ENCODE measurements around the gene SUPT20HL2.
"Not testable (repeated sequence)": the region's sequence is repeated elsewhere in the genome, so short reads cannot be mapped to it uniquely, and the experiment has no call there.

SUPT20HL2 gene

GRCh38 chrX:24311507-24312248 is 2.2 kb downstream of the SUPT20HL2 start:
- in situ Hi-C loops (cut with HindIII; ENCODE audit: low pct_ligation_motif_present, low pct_unique_long_range_greater_than_20kb, low sequenced_read_pairs), result not testable (repeated sequence)

DNA sequence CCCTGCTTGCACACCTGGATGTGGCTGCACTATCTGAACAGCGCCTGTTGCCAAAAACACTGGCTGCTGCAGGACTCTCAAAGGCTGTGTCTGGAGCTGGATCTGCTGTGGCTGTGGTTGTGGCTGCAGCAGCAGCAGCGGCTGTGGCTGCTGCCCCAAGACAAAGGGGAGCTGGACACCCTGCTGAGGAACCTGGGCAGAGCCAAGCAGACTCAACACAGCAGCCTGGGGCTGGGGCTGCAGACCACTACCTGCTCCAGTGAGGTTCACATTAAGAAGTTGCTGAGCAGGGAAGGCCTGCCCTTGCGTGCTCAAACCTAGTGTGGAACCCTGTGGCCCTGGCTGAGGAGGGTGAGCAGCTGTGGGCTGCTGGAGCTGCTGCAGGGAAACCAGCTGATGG is 3.0 kb downstream of the SUPT20HL2 start:
- DNase-seq; in situ Hi-C loops (cut with HindIII; ENCODE audit: low pct_ligation_motif_present, low pct_unique_long_range_greater_than_20kb, low sequenced_read_pairs): not testable (repeated sequence)

More at GRCh38 chrX:24311507-24312248, 2.2 kb downstream of the SUPT20HL2 start:
- DNase-seq, result not testable (repeated sequence)

DNA sequence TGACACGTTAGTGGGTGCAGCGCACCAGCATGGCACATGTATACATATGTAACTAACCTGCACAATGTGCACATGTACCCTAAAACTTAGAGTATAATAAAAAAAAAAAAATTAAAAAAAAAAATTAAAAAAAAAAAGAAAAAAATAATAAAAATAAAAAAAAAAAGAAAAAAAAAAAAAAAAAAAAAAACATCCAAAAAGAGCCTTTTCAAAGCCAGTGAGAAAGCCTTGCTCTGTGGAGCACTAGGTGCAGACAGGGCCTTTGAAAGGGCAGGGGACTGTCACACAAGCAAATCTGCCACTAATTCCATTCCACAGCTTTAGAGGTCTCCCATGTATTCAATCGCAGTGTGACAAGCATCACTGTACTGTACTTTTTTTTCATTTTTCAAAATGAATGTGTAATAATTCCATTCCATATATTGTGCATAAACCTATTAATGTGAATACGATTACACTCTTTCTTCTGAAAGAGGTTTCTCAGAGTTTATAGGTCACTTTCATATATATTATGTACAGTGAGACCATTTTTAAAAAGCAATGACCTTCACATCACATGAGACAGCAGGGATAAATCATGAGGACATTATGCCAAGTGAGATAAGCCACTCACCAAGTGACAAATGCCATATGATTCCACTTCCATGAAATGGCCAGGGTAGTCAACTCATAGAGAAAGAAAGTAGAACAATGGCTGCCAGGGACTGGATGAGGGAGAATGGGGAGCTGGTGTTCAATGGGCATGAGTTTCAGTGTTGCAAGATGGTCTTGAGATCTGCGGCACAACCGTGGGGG is 4.1 kb downstream of the SUPT20HL2 start:
- DNase-seq; in situ Hi-C loops (cut with HindIII; ENCODE audit: low pct_ligation_motif_present, low pct_unique_long_range_greater_than_20kb, low sequenced_read_pairs): not testable (repeated sequence)

- DNase-seq; in situ Hi-C loops (cut with HindIII; ENCODE audit: low pct_ligation_motif_present, low pct_unique_long_range_greater_than_20kb, low sequenced_read_pairs): not testable (repeated sequence)
These were observed 5.1 kb downstream of the SUPT20HL2 start for GRCh38 chrX:24308803-24309202.

- DNase-seq, result no peak
- in situ Hi-C loops (cut with HindIII; ENCODE audit: low pct_ligation_motif_present, low pct_unique_long_range_greater_than_20kb, low sequenced_read_pairs), result no loop called here
These were observed 7.4 kb downstream of the SUPT20HL2 start for GRCh38 chrX:24306440-24306839.

- in situ Hi-C loops (cut with HindIII; ENCODE audit: low pct_ligation_motif_present, low pct_unique_long_range_greater_than_20kb, low sequenced_read_pairs), result no loop called here
- no peak for DNase-seq
These were observed 8.0 kb downstream of the SUPT20HL2 start for GRCh38 chrX:24305905-24306304.

DNA sequence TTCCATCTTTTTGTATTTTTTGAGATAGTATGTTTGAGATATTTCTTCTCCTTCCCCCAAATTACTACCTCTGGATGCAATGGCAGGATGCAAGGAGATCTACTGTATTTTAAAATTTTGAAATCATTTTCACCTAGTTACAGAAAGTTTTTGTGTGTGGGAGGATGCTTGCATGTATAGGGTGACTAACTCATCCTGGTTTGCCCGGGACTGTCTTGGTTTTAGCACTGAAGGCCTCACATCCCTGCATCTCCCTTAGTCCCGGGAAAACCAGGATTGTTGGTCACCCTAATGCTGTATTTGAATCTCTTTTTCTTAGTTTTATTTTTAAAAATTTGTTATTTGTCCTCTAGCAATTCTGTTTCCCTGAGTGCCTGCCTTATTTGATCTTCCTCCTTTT is 12.1 kb downstream of the SUPT20HL2 start:
- in situ Hi-C loops (cut with HindIII; ENCODE audit: low pct_ligation_motif_present, low pct_unique_long_range_greater_than_20kb, low sequenced_read_pairs), result no loop called here

DNA sequence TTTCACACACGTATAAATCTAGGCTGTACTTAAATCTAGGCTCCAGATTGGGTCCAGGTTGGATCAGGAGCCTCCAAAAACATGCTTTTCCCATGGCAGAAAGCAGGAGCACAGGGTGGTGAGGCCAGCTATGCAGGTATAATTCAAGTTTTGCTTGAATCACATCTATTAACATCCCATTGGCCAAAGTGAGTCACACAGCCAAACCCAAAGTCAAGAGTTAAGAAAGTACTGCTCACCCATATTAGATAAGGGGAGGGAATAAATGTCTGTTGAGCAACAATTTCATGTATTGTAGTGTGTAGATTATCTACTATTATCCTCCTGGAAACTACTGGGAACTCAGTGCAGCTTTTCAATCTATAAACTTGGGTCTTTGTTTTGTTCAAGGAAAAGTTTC is 12.8 kb downstream of the SUPT20HL2 start:
- in situ Hi-C loops (cut with HindIII; ENCODE audit: low pct_ligation_motif_present, low pct_unique_long_range_greater_than_20kb, low sequenced_read_pairs), result no loop called here
- DNase-seq, result no peak

More for the DNA sequence above, 12.1 kb downstream of the SUPT20HL2 start:
- DNase-seq, result no peak

GRCh38 chrX:24298191-24298590 is 15.7 kb downstream of the SUPT20HL2 start:
- DNase-seq, result no peak
- in situ Hi-C loops (cut with HindIII; ENCODE audit: low pct_ligation_motif_present, low pct_unique_long_range_greater_than_20kb, low sequenced_read_pairs), result no loop called here

DNA sequence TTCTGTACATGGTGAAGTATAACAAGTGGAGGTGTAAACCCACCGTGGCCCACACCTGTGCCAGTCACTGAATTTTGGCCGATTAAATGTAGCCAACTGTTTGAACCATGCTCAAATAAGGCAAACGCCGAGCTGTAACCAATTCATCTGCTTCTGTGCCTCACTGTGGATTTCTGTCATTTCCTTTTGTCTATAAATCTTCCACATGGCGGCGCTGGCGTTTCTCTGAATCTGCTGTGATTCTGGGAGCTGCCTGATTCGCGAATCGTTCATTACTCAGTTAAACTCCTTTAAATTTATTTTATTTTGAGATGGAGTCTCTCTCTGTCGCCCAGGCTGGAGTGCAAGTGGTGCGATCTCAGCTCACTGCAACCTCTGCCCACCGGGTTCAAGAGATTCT is 19.2 kb downstream of the SUPT20HL2 start:
- in situ Hi-C loops (cut with HindIII; ENCODE audit: low pct_ligation_motif_present, low pct_unique_long_range_greater_than_20kb, low sequenced_read_pairs), result no loop called here
- no peak for DNase-seq

DNA sequence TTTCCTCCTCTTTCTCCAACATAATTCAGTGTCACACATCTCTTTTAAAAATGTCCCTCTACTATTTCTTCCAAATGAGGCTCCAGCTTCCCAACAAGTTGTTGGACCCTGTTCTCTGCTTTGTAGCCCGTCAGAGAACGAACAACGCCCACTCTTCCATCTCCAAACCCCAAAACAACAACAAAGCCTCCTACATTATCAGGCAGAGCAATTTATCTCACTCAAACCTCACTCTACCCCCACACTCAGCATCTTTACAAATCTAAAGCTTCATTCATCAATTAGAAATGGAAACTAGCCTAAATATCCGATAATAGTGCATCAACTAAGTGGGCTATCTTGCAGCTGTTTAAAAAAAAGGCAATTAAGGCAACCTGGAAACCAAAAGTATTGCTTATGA is 20.5 kb downstream of the SUPT20HL2 start:
- in situ Hi-C loops (cut with HindIII; ENCODE audit: low pct_ligation_motif_present, low pct_unique_long_range_greater_than_20kb, low sequenced_read_pairs), result no loop called here
- no peak for DNase-seq

DNA sequence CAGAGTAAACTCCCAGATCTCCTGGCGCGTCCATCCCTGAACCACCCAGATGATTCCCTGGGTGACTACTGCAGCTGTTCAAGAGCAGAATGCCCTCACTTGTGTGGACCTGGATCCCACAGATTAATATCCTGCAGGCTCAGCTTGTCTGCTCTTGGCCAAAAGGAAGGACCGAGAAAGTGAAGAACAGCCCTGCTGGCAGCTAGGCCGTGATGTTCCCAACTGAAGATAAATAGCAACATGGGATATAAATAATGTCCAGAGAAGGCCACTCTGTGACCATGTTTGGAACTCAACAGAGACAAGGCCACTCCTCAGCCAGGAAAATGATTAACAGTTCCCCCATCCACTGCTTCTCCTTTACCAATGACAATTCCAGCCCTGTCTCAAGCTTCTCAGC is 21.5 kb downstream of the SUPT20HL2 start:
- DNase-seq, result no peak
- in situ Hi-C loops (cut with HindIII; ENCODE audit: low pct_ligation_motif_present, low pct_unique_long_range_greater_than_20kb, low sequenced_read_pairs), result no loop called here

GRCh38 chrX:24285082-24285481 is 28.8 kb downstream of the SUPT20HL2 start:
- DNase-seq, result no peak
- in situ Hi-C loops (cut with HindIII; ENCODE audit: low pct_ligation_motif_present, low pct_unique_long_range_greater_than_20kb, low sequenced_read_pairs), result no loop called here

DNA sequence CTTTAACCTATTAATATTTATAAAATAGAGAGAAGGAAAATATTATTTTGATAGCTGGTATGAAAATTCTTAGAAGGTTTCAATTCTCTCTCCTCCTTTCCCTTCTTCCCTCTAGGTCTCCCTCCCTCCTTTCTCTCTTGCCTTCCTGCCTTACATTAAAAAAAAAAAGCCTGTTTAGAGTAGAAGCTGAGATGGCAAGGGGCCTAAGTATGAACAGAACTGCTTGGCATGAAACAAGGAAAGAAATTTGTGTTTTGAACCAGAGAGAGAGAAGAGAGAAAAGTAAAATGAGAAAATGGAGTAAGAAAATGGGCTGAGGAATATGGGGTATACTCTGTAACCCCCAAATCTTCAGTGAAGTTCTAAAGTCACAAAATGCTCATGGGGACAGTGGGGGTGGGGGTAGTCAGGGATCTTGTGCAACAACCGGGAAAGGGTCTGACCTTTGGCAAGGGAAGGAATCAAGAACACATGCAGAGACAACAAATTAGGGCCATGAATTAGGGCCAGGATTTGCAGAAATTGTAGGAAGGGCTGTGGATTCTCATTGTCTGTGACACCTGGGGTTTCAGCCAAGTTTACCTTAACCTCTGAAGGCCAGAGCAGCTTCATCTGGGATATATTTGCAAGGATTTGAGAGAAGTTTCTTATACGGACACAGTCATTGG is 30.6 kb downstream of the SUPT20HL2 start:
- in situ Hi-C loops (cut with HindIII; ENCODE audit: low pct_ligation_motif_present, low pct_unique_long_range_greater_than_20kb, low sequenced_read_pairs), result no loop called here
- no peak for DNase-seq

GRCh38 chrX:24282381-24283126 is 31.3 kb downstream of the SUPT20HL2 start:
- in situ Hi-C loops (cut with HindIII; ENCODE audit: low pct_ligation_motif_present, low pct_unique_long_range_greater_than_20kb, low sequenced_read_pairs), result no loop called here
- DNase-seq, result no peak

GRCh38 chrX:24277405-24277804 is 36.5 kb downstream of the SUPT20HL2 start:
- in situ Hi-C loops (cut with HindIII; ENCODE audit: low pct_ligation_motif_present, low pct_unique_long_range_greater_than_20kb, low sequenced_read_pairs), result no loop called here
- no peak for DNase-seq

DNA sequence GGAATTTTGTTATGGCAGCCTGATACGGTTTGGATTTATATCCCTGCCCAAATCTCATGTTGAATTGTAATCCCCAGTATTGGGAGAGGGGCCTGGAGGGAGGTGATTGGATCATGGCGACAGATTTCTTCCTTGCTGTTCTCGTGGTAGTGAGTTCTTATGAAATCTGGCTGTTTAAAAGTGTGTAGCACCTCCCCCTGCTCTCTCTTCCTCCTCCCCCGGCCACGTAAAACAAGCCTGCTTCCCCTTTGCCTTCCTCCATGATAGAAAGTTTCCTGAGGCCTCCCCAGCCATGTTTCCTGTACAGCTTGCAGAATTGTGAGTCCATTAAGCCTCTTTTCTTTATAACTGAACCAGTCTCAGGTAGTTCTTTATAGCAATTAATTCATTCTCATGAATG is 37.9 kb downstream of the SUPT20HL2 start:
- in situ Hi-C loops (cut with HindIII; ENCODE audit: low pct_ligation_motif_present, low pct_unique_long_range_greater_than_20kb, low sequenced_read_pairs), result no loop called here
- DNase-seq, result no peak

- in situ Hi-C loops (cut with HindIII; ENCODE audit: low pct_ligation_motif_present, low pct_unique_long_range_greater_than_20kb, low sequenced_read_pairs), result no loop called here
- DNase-seq, result no peak
These were observed 42.6 kb downstream of the SUPT20HL2 start for GRCh38 chrX:24271262-24271661.

- DNase-seq, result no peak
- in situ Hi-C loops (cut with HindIII; ENCODE audit: low pct_ligation_motif_present, low pct_unique_long_range_greater_than_20kb, low sequenced_read_pairs), result no loop called here
These were observed 45.1 kb downstream of the SUPT20HL2 start for GRCh38 chrX:24268786-24269185.

All from ACHN (cell line).